Astrocyte (in vitro differentiated cells and primary cell): Measurements from ENCODE around the gene JAML.

Experiments
- CTCF ChIP-seq: IDR thresholded peaks from 2 replicates; pipeline ENCODE4 v1.5.1; 2011; ENCODE audit warnings: low read depth, mild to moderate bottlenecking, inconsistent platforms, low read length, moderate library complexity; ENCODE audit not compliant: insufficient read depth
- EZH2 ChIP-seq: IDR thresholded peaks from 2 replicates; pipeline ENCODE4 v1.6.1; 2012; ENCODE audit warnings: mild to moderate bottlenecking, low read length, inconsistent platforms; ENCODE audit not compliant: insufficient read depth

GRCh38 chr11:118241764-118242098 lies 16.9 kb upstream of the JAML start:
- TF ChIP-seq CTCF (no peak), EZH2 (no peak)
